NCI-H1417 treated with DMSO at 0.1 percent for 48 hours (cell line): Measurements from ENCODE around the gene KLHL17.
"Not testable (repeated sequence)": the region's sequence is repeated elsewhere in the genome, so short reads cannot be mapped to it uniquely, and the experiment has no call there.

Experiments used
- DNase-seq: peaks from one replicate; lab custom pipeline; 2025; lab: John Stamatoyannopoulos, UW

The KLHL17 gene

DNA sequence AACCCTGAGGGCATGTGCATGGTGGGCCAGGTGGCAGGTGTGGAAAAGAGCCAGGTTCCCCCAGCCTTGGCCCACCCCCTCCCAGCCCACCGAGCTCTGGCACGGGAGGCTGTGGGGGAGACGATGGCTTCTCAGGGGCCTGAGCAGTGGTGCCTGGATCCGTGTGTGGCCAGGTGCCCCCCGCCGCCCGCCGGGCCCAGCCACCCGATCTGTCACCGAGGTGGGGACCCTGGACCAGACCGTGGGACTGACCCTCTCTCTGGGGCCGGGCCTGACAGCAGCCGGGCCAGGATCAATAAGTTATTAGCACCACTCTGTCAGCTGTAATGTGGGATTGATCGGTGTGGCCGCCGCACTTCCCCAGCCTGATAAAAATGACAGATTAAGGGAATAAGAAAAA, 22.9 kb upstream of the KLHL17 start:
- no peak for DNase-seq

DNA sequence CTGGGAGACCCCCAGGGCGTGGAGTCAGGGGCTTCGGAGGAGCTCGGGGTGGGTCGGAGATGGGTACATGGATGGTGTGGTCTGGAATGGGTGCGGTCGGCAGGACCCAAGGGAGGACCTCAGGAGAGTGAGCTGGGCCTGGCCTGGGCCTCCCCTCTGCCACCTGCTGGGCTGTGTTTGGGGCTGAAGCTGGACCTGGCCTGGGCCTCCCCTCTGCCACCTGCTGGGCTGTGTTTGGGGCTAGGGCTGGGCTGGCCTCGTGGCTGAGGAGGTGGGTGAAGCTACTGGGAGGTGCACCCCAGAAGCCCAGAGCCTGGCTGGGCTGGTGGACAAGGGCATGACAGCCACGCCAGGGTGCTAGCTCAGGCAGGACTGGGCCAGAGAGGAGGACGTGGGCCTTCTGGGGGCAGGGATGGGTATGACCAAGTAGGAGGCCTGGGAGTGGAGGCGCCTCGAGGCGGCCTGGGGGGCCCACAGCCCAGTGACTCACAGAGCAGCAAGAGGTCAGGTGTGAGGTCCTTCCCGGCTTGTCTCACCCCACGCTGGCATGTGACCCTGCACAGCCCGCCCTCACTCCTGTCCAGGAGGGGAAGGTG, 22.2 kb upstream of the KLHL17 start:
- no peak for DNase-seq

DNA sequence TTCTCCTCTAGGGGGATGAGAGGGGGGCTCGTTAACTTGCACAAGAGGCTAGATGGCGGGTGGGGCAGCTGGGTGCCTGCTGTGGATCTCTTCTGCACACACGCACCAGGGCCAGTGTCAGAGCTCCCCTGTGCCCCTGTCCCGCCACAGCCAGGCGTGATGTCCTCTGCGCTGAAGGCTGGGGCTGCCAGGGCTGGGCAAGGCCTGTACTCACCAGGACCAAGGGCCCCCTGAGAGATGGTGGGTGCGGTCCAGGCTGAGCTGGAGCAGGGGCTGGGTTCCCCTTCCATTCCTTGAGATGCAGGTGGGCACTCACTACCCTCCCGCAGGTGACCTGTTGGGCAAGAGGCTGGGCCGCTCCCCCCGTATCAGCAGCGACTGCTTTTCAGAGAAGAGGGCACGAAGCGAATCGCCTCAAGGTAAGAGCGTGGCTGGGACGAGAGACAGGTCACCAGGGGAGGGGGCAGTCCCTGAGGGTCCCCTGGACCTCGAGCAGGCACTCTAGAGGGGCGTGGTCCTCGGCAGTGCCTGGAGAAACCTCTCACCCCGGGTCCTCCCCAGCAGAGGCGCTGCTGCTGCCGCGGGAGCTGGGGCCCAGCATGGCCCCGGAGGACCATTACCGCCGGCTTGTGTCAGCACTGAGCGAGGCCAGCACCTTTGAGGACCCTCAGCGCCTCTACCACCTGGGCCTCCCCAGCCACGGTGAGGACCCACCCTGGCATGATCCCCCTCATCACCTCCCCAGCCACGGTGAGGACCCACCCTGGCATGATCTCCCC, 21.5 kb upstream of the KLHL17 start:
- DNase-seq, result no peak

DNA sequence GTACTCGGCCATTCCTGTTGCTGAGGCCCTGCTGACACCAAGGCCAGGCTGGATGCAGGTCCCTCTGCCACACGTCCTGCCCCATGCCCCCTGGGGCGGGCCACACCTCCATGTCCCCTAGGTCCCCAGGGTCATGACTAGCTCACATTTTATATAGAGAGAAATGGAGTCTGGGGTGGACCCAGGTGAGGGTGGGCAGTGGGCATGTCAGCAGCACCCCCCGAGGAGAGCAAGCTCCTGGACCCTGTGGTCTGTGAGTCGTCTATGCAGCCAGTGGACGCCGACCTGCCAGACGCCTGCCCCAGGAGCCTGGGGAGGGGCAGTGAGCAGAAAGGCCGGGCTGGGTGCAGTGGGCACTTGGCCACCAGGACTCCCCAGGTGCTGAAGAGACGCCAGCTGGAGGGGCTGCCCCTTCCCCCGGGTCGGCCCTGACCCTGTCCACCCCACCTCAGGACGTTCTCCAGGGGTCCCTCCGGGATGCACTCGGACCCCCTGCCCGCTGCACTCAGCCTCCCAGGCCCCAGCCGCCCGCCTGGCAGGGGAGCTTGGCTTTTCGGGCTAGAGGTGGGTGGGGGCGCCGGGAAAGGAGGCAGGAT, 20.8 kb upstream of the KLHL17 start:
- DNase-seq, result no peak

DNA sequence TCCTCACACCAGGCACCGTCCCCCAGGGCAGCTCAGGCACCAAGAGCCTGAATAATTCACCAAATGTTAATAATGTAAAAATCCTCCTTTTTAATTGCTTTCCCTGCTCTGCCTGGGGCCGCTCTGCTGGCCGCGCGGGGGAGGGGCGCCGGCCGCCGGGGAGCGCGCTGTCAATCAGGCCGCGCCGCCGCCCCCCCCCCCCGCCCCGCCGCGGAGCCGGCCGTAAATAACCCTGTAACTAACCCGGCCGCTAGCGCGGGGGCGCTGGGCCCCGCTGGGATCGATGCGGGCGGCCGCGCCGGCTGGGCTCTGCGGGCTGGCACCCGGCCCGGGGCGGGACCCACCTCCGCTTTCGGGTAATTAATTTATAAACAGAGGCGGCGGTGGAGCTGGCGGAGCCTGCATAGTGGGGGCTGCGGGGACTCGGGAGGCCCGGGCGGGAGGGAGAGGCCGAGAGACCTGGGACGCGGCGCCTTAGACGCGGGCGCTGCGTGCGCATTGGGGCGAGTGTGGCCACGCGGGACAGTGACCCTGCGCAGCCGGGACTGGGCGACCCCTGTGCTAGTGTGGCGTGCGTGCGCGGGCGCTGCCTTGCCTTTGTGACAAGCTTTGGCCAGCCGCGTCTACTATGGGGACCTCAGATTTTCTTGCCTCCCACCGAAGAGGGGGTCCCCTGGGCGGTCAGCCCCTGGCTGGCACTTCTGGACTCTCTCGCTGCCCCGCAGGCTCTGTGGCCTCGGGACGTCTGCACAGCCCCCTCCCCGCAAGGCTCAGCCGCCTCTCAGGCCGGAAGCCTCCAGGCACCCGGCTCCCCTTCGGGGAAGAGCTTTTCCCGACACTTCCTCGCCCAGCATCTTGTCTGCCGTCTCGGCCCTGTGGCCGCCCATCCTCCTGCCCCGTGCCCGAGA, 20.0 kb upstream of the KLHL17 start:
- DNase-seq, result no peak

DNA sequence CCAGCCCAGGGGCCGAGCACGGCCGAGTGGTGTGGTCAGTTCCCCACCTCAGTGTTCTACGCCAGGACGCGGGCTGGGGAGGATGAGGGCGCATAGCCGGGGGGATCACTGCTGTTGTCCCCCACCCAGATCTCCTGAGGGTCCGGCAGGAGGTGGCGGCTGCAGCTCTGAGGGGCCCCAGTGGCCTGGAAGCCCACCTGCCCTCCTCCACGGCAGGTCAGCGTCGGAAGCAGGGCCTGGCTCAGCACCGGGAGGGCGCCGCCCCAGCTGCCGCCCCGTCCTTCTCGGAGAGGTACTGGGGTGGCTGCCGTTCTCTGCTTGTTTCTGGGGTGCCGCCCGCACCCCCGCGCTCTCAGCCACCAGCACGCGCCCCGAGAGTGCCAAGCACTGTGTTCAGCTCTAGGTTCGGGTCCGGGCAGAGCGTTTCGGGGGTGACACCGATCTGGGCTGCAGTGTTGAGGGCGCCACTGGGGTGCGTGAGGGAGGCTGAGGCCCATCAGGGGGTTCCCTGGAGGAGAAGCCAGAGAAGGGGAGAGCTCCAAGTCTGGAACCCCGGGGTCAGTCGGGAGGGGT, 19.3 kb upstream of the KLHL17 start:
- DNase-seq, result no peak

DNA sequence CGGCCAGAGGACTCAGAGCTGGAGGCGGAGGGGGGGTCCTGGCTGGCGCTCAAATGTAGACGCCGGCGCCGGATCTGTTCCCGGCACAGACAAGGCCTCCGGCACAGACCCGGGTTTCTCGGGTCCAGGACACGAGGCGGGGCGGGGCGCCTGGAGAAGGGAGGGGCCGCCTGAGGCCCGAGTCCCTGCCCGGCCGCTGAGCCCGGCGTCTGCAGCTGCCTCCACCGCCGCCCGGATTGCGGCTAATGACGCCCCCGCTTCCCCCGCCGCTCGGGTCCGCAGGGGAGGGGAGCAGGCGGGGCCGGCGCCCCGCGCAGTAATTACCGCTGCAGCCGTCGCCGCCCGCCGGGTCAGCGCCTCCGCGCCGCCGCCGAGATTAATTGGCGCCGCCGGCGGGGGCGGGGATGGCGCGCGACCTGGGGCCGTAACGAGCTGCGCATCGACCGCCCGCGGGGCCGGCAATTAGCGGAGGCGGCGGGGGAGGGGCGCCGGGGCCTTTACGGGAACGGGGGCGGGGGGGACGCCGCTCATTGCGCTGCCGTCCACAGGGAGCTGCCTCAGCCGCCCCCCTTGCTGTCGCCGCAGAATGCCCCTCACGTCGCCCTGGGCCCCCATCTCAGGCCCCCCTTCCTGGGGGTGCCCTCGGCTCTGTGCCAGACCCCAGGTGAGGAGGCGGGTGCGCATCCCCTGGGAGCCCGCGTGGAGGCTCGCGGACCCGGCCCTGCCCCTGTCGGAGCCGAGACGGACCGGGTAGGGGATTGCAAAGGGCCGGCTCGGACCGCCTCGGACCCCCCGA, 18.6 kb upstream of the KLHL17 start:
- DNase-seq, result peak; percentile 43

DNA sequence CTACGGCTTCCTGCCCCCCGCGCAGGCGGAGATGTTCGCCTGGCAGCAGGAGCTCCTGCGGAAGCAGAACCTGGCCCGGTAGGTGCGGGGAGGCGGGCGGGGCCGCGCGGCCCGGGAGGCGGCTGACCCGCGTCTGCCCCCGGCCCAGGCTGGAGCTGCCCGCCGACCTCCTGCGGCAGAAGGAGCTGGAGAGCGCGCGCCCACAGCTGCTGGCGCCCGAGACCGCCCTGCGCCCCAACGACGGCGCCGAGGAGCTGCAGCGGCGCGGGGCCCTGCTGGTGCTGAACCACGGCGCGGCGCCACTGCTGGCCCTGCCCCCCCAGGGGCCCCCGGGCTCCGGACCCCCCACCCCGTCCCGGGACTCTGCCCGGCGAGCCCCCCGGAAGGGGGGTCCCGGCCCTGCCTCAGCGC, 18.0 kb upstream of the KLHL17 start:
- no peak for DNase-seq

DNA sequence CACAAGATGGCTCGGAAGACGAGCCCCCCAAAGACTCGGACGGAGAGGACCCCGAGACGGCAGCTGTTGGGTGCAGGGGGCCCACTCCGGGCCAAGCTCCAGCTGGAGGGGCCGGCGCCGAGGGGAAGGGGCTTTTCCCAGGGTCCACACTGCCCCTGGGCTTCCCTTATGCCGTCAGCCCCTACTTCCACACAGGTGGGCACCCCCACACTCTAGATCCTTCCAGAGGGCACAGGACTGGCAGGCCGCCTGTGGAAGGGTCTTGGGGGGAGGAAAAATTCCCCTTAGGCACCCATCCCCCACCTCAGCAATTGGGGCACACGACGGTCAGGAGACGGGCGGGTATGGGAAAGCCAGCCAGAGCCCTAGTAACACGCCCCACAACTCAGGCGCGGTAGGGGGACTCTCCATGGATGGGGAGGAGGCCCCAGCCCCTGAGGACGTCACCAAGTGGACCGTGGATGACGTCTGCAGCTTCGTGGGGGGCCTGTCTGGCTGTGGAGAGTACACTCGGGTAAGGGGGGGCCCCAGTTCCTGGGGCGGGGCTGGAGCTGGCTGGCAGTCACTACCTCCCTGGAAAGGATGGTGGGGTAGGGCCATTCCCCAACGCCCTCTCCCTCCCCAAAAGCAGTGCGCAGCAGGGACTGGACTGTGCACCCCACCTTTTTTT, 17.4 kb upstream of the KLHL17 start:
- no peak for DNase-seq

DNA sequence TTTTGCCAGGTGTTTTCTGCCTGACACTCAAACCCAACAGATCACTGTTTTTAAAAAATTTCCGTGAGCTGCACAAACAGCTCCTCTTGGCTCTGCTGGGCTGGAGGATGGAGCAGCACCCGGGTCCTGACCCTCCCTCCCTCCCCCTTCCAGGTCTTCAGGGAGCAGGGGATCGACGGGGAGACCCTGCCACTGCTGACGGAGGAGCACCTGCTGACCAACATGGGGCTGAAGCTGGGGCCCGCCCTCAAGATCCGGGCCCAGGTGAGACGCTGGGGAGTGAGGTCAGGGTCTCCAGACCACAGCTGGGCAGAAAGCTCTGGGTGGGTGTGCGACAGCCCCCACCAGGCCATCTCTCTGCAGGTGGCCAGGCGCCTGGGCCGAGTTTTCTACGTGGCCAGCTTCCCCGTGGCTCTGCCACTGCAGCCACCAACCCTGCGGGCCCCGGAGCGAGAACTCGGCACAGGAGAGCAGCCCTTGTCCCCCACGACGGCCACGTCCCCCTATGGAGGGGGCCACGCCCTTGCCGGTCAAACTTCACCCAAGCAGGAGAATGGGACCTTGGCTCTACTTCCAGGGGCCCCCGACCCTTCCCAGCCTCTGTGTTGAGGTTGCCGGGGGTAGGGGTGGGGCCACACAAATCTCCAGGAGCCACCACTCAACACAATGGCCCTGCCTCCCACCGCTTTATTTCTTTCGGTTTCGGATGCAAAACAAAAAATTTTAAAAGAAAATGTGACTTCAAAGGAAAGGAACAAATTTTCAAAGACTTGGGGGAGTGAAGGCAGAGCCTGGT, 16.6 kb upstream of the KLHL17 start:
- DNase-seq, result no peak

DNA sequence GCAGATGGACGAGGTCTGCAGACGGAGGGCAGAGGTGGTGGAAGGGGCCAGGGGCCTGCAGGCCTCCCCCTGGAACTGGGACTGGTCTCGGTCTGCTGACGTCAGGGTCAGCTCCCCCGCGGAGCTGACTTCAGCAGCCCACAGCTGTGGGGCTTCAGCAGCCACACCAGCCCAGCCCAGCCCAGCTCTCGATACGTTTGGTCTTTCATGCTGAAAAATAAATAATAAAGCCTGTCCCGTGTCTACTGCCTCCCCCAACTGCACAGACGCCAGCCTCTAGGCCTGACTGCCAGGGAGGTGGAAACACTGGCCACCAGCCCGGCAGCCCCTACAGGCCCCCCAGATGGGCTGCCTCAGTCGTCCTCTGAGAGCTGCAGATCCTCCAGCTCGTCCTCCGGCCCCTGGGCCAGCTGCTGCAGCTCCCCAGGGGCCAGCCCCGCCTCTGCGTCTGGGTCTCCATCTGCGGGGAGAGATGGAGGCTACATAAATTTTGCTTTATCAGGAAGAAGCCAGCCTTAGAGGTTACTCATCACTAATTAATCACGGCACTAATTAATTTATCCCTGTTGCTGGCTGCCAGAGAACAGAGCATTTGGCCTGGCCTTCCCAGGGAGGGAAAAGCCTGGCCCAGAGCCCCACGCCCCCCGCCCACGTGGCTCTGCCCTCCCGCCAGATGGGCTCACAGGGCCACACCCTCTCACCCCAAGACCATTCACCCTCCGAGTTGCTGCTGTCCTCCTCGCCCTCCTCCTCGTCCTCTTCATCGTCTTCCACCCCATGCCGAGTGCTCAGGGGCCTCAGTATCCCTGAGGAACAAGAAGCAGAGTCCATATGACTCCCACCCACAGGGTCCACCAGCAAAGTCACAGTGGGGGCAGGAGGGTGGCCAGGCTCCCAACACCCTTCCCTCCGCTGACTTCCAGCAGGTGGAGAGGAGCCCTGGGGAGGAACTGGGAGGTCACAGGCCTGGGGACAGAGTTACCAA, 15.8 kb upstream of the KLHL17 start:
- DNase-seq, result no peak

DNA sequence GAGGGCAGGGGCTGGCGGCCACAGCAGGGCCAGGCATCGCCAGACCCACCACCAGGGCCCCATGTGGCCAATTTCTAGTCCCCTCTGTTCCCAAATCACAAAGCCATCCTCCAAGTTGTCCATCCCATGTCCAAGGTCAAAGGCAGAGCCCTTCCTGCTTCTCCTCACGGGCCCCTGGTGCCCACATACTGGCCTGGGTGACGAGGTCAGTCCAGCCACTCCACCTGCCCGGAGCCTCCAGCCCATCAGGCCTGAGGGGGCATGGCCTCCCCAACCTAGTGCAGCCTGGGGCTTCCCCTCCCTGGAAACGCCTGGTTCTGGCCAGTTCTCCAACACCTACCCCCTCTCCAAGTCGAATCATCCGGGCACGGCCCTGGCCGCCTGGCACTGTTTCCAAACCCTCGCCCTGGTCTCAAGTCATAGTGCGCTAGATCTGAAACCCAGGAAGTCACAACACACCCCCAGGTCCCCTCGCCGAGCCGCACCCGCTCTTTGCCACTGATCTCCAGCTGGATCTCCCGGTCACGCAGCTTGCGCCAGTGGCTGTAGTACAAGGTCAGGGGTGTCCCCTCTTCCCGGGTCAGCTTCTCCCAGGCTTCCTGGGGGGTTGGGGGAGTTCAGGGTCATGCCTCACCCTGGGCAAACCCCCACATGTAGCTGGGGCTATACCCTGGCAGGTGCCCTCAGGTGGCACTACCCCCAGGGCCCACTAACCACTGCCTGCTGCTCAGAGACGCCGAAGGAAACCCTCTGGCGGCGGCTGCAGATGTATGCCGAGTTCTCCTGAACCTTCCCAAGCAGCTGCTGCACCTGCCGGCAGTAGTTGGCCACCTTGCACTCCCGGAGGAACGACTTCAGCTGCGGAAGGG, 14.5 kb upstream of the KLHL17 start:
- no peak for DNase-seq

DNA sequence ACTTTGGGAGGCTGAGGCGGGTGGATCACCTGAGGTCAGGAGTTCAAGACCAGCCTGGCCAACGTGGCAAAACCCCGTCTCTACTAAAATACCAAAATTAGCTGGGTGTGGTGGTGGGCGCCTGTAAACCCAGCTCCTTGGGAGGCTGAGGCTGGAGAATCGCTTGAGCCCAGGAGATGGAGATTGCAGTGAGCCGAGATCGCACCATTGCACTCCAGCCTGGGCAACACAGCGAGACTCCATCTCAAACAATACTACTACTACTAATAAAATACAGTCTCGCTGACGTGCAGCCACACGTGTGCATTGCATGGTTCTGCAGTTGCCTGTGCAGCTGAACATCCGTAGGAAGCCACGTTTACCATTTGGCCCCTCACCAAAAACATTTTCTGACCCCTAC, 13.6 kb upstream of the KLHL17 start:
- not testable (repeated sequence) for DNase-seq

DNA sequence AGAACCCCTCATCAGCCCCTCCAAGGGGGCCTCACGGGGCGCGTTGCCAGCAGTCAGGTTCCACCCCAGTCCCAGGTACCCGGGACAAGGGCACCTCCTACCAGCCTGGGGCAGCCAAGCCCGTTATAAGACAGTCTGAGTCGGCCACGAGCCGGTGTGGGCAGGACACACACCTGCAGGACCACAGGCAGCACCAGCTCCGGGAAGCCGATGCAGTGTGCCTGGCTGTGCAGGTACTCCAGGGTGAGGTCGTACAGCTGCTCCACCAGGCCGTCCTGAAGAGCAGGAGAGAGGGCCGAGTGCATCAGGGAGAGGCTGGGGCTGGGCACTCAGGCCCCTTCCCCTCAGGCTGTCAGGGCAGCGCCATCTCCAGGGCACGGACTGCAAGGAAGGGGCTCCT, 12.4 kb upstream of the KLHL17 start:
- no peak for DNase-seq

DNA sequence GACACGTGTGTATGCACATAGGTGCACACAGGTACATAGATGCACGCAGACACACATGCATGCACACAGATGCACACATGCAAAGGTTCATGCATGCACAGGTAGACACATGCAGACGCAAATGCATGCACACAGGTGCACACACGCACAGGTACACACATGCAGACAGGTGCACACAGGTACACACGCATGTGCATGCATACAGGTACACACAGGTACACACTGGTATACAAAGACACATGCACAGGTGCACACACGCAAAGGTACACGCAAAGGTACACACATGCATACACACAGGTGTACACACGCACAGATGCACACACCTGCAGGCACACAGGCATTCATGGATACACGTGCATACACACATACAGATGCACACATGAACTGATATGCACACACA, 10.1 kb upstream of the KLHL17 start:
- no peak for DNase-seq

DNA sequence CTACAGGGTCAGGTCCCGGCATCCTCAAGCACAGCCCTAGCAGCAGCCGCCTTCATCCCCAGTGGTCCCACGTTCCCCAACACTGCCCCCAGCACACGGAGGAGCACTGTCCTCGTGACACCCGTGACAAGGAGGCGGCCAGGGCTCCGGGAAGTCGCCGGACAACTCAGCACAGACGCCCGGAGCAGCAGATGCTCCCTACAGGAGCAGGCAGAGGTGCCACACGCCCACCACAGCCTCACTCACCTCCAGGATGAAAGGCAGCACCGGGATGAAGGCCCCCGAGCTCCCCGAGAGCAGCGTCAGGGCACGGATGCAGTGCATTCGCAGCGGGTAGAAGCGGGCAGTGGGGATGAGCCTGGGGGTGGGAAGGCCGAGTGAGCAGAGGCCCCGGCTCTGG, 9.5 kb upstream of the KLHL17 start:
- DNase-seq, result no peak

DNA sequence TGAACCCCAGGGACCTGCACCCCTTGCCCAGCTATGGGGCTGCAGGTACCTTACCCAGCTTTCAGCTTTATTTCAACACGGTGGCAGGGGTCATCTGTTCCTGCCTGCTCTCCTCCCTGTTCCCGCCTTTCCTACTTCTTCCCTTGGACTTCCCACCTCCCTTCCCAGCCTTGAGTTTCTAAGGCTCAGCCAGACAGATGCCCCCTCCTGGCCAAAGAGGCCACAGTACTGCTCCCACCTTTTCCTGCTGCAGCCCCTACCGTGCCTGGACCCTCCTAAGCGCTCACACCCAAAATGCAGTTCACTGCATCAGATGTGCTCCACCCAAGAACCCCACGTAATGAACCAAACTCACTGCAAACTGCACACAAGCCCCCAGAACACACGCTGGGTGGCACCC, 9.0 kb upstream of the KLHL17 start:
- DNase-seq, result no peak

DNA sequence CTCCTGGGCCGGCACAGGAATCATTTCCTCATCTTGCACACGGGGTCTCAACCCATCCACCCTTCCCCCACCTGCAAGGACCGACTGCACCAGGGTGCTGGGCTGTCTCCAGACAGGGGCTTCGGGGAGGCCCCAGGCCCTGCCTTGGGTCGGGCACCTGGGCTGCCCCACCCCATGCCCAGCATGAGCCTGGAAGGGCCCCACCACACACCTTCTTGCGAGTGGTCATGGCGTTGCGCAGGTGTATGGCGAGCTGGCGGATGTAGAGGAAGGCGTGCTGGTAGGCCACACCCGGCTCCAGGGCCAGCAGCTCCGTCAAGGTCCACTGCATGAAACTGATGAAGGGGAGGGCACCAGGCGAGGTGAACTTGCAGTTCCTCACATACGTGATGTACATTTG, 8.2 kb upstream of the KLHL17 start:
- no peak for DNase-seq
